ENCODE data around the gene FNDC3B. TPM values are rescaled to one million over a fixed set of nuclear protein-coding genes. Genes with fewer than 3 reads are reported as not detected.

Gene FNDC3B
- total RNA-seq, 1 experiment from 2014 or later = 173 TPM

- H3K9me3 ChIP-seq (ENCODE audit: control insufficient read depth, insufficient read depth, low read depth, low read length) = no peaks in the 10 kb centered on the region
- ChIA-PET CTCF (interaction anchor here (0.6 kb wide), 1 partner anchor 10 kb away, joined by 3 read pairs; no protein-coding TSS in a partner anchor), POLR2A (no interaction called here)
- H3K4me1 ChIP-seq (ENCODE audit: control insufficient read depth, insufficient read depth, low read length) = peaks cover 9% of the 10 kb centered on the region; the same call in 1 of the 2 replicates
- in situ Hi-C loops (cut with HindIII; ENCODE audit: low pct_unique_long_range_greater_than_20kb, low sequenced_read_pairs) = no loop called here
- DNase-seq (ENCODE audit: low read depth, low spot score) = no peak
- no peaks in the 10 kb centered on the region for H3K27me3 ChIP-seq (ENCODE audit: control insufficient read depth, insufficient read depth, low read length)
- H3K4me3 ChIP-seq (ENCODE audit: low read depth in 2 of 2, low read length in 2 of 2) = no peak overlapping the region
- ATAC-seq = no peak
- intact Hi-C loops (cut with micrococcal nuclease; ENCODE audit: unreplicated experiment) = no loop called here
- BruUV-seq (replicated peaks) = no TSS peak
- no peak for TF ChIP-seq TCF7L2 (IDR thresholded peaks at IDR 0.05; ENCODE audit: low read depth, low read length)
- TF ChIP-seq SIN3A (IDR thresholded peaks at IDR 0.05; ENCODE audit: borderline replicate concordance, insufficient read depth, low read depth, low read length) = no peak
- TF ChIP-seq POLR2AphosphoS5 (IDR thresholded peaks at IDR 0.05; ENCODE audit: low read depth, low read length) = no peak
- no peak for TF ChIP-seq CTCF (IDR thresholded peaks at IDR 0.05)
- no peak for TF ChIP-seq REST (IDR thresholded peaks at IDR 0.05; ENCODE audit: insufficient read depth in 1 of 2, low read depth in 2 of 2, low read length in 1 of 2)
- peaks cover 2% of the 10 kb centered on the region; the same call in 1 of the 2 replicates for H3K36me3 ChIP-seq (ENCODE audit: control insufficient read depth, insufficient read depth, low read length)
- no peak overlapping the region for H3K27ac ChIP-seq (ENCODE audit: low read length)
Observed at GRCh38 chr3:172276103-172276502, 236.7 kb downstream of the FNDC3B start.

- in situ Hi-C loops (cut with HindIII; ENCODE audit: low pct_unique_long_range_greater_than_20kb, low sequenced_read_pairs) = no loop called here
- DNase-seq (ENCODE audit: low read depth, low spot score) = no peak
- ChIA-PET POLR2A (no interaction called here), CTCF (no interaction called here)
- TF ChIP-seq CTCF (IDR thresholded peaks at IDR 0.05) (no peak), REST (IDR thresholded peaks at IDR 0.05; ENCODE audit: insufficient read depth in 1 of 2, low read depth in 2 of 2, low read length in 1 of 2) (no peak), POLR2AphosphoS5 (IDR thresholded peaks at IDR 0.05; ENCODE audit: low read depth, low read length) (no peak), SIN3A (IDR thresholded peaks at IDR 0.05; ENCODE audit: borderline replicate concordance, insufficient read depth, low read depth, low read length) (no peak), TCF7L2 (IDR thresholded peaks at IDR 0.05; ENCODE audit: low read depth, low read length) (no peak)
- Histone ChIP-seq H3K4me3 (ENCODE audit: low read depth in 2 of 2, low read length in 2 of 2) (no peak overlapping the region), H3K36me3 (ENCODE audit: control insufficient read depth, insufficient read depth, low read length) (peaks cover 2% of the 10 kb centered on the region; the same call in 1 of the 2 replicates), H3K4me1 (ENCODE audit: control insufficient read depth, insufficient read depth, low read length) (peaks cover 9% of the 10 kb centered on the region; the same call in 1 of the 2 replicates), H3K27ac (ENCODE audit: low read length) (no peak overlapping the region), H3K27me3 (ENCODE audit: control insufficient read depth, insufficient read depth, low read length) (no peaks in the 10 kb centered on the region), H3K9me3 (ENCODE audit: control insufficient read depth, insufficient read depth, low read depth, low read length) (no peaks in the 10 kb centered on the region)
- intact Hi-C loops (cut with micrococcal nuclease; ENCODE audit: unreplicated experiment) = no loop called here
- no TSS peak for BruUV-seq (replicated peaks)
- no peak for ATAC-seq
Observed at GRCh38 chr3:172277151-172277652, 237.8 kb downstream of the FNDC3B start.
